IMR-90 (cell line): ENCODE data around the gene KRTAP10-5. TPM values are rescaled to one million over a fixed set of nuclear protein-coding genes. Genes with fewer than 3 reads are reported as not detected.
"Not testable (repeated sequence)": the region's sequence is repeated elsewhere in the genome, so short reads cannot be mapped to it uniquely, and the experiment has no call there.

Experiments used
- ATAC-seq: fragments of 200-7000 bp; cut with Tn5 transposase; 2 replicates; pipeline ENCODE4 v1.9.1; 2020; ENCODE audit warnings: low read depth, mild to moderate bottlenecking, moderate library complexity
- BruUV-seq: library from RNA; stranded (reverse); fragments of 400-500 nt; replicated peaks from 2 replicates; lab custom pipeline; 2021; lab: Mats Ljungman, UMichigan
- CTCF ChIA-PET: fragments of 300-600 bp; formaldehyde crosslinking; extraction: SDS; loops from one replicate; lab custom pipeline; 2021; ENCODE audit warnings: antibody characterized with exemption; lab: Yijun Ruan, JAX
- POLR2A ChIA-PET: fragments of 300-600 bp; sonication (Branson Sonifier 250); formaldehyde crosslinking; loops from one replicate; lab custom pipeline; 2022; ENCODE audit warnings: antibody characterized with exemption; ENCODE audit not compliant: unreplicated experiment; lab: Charles Lee
- DNase-seq: peaks from one replicate; pipeline ENCODE4 v3.0.0; 2013
- H2AFZ ChIP-seq: replicated peaks from 2 replicates; pipeline ENCODE3; 2013; ENCODE audit warnings: low read length, mild to moderate bottlenecking; ENCODE audit not compliant: poor library complexity
- H2AK5ac ChIP-seq: 2 replicates; pipeline ENCODE4 v1.6.1; 2013; ENCODE audit warnings: low read depth, low read length, inconsistent platforms
- H2AK9ac ChIP-seq: replicated peaks from 2 replicates; pipeline ENCODE3; 2013; ENCODE audit warnings: mild to moderate bottlenecking, low read depth, low read length, moderate library complexity; ENCODE audit not compliant: poor library complexity
- H2BK120ac ChIP-seq: 2 replicates; pipeline ENCODE4 v1.6.1; 2013; ENCODE audit warnings: low read depth, low read length, inconsistent platforms
- H2BK15ac ChIP-seq: 3 replicates; pipeline ENCODE4 v1.6.1; 2013; ENCODE audit warnings: low read depth, low read length, inconsistent platforms
- H2BK20ac ChIP-seq: 2 replicates; pipeline ENCODE4 v1.6.1; 2013; ENCODE audit warnings: low read depth, mild to moderate bottlenecking, inconsistent platforms, low read length, moderate library complexity
- H2BK5ac ChIP-seq: 2 replicates; pipeline ENCODE4 v1.6.1; 2013; ENCODE audit warnings: mild to moderate bottlenecking, low read depth, low read length, inconsistent platforms; ENCODE audit not compliant: poor library complexity, severe bottlenecking
- H3K14ac ChIP-seq: replicated peaks from 2 replicates; pipeline ENCODE4 v1.6.1; 2013; ENCODE audit warnings: low read depth, low read length, inconsistent platforms
- H3K18ac ChIP-seq: 2 replicates; pipeline ENCODE4 v1.6.1; 2013; ENCODE audit warnings: low read depth, low read length, control low read depth
- H3K23ac ChIP-seq: 2 replicates; pipeline ENCODE4 v1.6.1; 2013; ENCODE audit warnings: low read depth, low read length, inconsistent platforms
- H3K27ac ChIP-seq: 2 replicates; pipeline ENCODE4 v1.5.1; 2013; ENCODE audit warnings: mild to moderate bottlenecking, control low read depth, low read length; ENCODE audit not compliant: insufficient read depth
- H3K27me3 ChIP-seq: 2 replicates; pipeline ENCODE4 v1.6.1; 2013; ENCODE audit warnings: low read length; ENCODE audit not compliant: control insufficient read depth, insufficient read depth
- H3K36me3 ChIP-seq: 2 replicates; pipeline ENCODE4 v1.6.1; 2013; ENCODE audit warnings: low read length, mixed read lengths; ENCODE audit not compliant: control insufficient read depth, insufficient read depth
- H3K4ac ChIP-seq: 2 replicates; pipeline ENCODE4 v1.6.1; 2013; ENCODE audit warnings: low read depth, low read length, inconsistent platforms
- H3K4me1 ChIP-seq: 2 replicates; pipeline ENCODE4 v1.6.1; 2013; ENCODE audit warnings: low read length, mixed read lengths; ENCODE audit not compliant: control insufficient read depth, insufficient read depth
- H3K4me2 ChIP-seq: 2 replicates; pipeline ENCODE4 v1.6.1; 2013; ENCODE audit warnings: low read depth, mild to moderate bottlenecking, control low read depth, low read length, moderate library complexity
- H3K4me3 ChIP-seq: 2 replicates; pipeline ENCODE4 v1.5.1; 2013; ENCODE audit warnings: low read depth, mild to moderate bottlenecking, control low read depth, low read length, moderate library complexity; ENCODE audit not compliant: insufficient read depth
- H3K56ac ChIP-seq: 2 replicates; pipeline ENCODE4 v1.6.1; 2013; ENCODE audit warnings: low read length, inconsistent platforms; ENCODE audit not compliant: insufficient read depth; ENCODE audit errors: extremely low read depth
- H3K79me1 ChIP-seq, 2 experiments: 2 replicates each; pipeline ENCODE4 v1.6.1; 2013; ENCODE audit warnings: low read length in 2 of 2, inconsistent platforms in 1 of 2, low read depth in 1 of 2
- H3K9ac ChIP-seq: 2 replicates; pipeline ENCODE4 v1.6.1; 2013; ENCODE audit warnings: low read depth, low read length, control low read depth
- H3K9me1 ChIP-seq: 2 replicates; pipeline ENCODE4 v1.6.1; 2013; ENCODE audit warnings: low read length, inconsistent platforms; ENCODE audit not compliant: insufficient read depth
- H3K9me3 ChIP-seq: 2 replicates; pipeline ENCODE4 v1.6.1; 2013; ENCODE audit warnings: low read length; ENCODE audit not compliant: control insufficient read depth, insufficient read depth
- H4K20me1 ChIP-seq: 2 replicates; pipeline ENCODE4 v1.6.1; 2013; ENCODE audit warnings: low read length, inconsistent platforms; ENCODE audit not compliant: insufficient read depth
- H4K5ac ChIP-seq: 2 replicates; pipeline ENCODE4 v1.6.1; 2013; ENCODE audit warnings: mild to moderate bottlenecking, low read depth, low read length, control low read depth
- H4K8ac ChIP-seq, 2 experiments: 2 replicates each; pipeline ENCODE4 v1.6.1; 2013; ENCODE audit warnings: low read depth in 2 of 2, low read length in 2 of 2, control low read depth in 1 of 2, inconsistent platforms in 1 of 2
- H4K91ac ChIP-seq: 2 replicates; pipeline ENCODE4 v1.6.1; 2013; ENCODE audit warnings: low read depth, low read length, inconsistent platforms; ENCODE audit not compliant: insufficient read depth
- WGBS, 2 experiments: methylation state at CpG; one replicate each; pipeline versions ENCODE4 v1.1.5 to v1.1.7; 2013; ENCODE audit warnings: missing lambda C conversion rate in 2 of 2; ENCODE audit not compliant: insufficient read length in 1 of 2; ENCODE audit errors: extremely low coverage in 2 of 2; 5-methylcytosine and 5-hydroxymethylcytosine counted together
- dilution Hi-C: fragments of 300-500 bp; cut with HindIII; formaldehyde crosslinking; loops from one replicate; pipeline ENCODE4 v1.14.3; 2018; ENCODE audit warnings: low sequenced_read_pairs; ENCODE audit not compliant: unreplicated experiment
- in situ Hi-C: fragments of 300-500 bp; cut with MboI; formaldehyde crosslinking; loops from 3 replicates; pipeline ENCODE4 v1.14.3; 2019; ENCODE audit warnings: low sequenced_read_pairs, inconsistent platforms, mixed read lengths
- intact Hi-C: fragments of 100-400 bp; cut with micrococcal nuclease; formaldehyde crosslinking; loops from 2 replicates; pipeline ENCODE4 v1.10.0; 2022
- polyA plus RNA-seq, 3 experiments: library from polyadenylated mRNA; depleted of rRNA; stranded (reverse); fragments of >200 nt; gene quantifications; 2 replicates each; pipeline ENCODE4 v1.2.3, GENCODE V29; 2012; ENCODE audit warnings: low replicate concordance in 1 of 3
- total RNA-seq: library from RNA; depleted of rRNA; stranded (reverse); fragments of >200 nt; gene quantifications from 2 replicates; pipeline ENCODE4 v1.2.3, GENCODE V29; 2012

The KRTAP10-5 gene
- total and polyA plus RNA-seq, 2 of the 4 experiments (the other 2 are of a cell fraction) = not detected

DNA sequence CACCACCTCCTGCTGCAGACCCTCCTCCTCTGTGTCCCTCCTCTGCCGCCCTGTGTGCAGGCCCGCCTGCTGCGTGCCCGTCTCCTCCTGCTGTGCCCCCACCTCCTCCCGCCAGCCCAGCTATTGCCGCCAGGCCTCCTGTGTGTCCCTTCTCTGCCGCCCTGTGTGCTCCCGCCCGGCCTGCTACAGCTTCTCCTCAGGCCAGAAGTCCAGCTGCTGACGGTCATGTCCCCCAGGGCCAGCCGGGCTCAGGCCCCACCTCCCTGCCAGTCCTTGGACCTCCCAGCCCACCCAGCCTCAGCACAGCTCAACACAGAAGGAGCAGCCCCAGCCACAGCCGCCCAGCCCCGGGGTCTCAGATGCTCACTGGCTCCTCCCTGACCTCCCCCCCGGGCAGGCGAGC, 47.4 kb upstream of the KRTAP10-5 start:
- H2AK9ac ChIP-seq, H2BK5ac ChIP-seq, in situ Hi-C loops, H3K9me3 ChIP-seq, H3K4ac ChIP-seq, H3K4me2 ChIP-seq, BruUV-seq, H3K79me1 ChIP-seq, H2BK20ac ChIP-seq, H4K91ac ChIP-seq, dilution Hi-C loops, H2AK5ac ChIP-seq, H4K5ac ChIP-seq, intact Hi-C loops, DNase-seq, H3K27me3 ChIP-seq, H3K56ac ChIP-seq, H3K23ac ChIP-seq, H4K20me1 ChIP-seq, H3K9me1 ChIP-seq, POLR2A ChIA-PET, H3K27ac ChIP-seq, CTCF ChIA-PET, H4K8ac ChIP-seq, H3K36me3 ChIP-seq, H2AFZ ChIP-seq, H2BK15ac ChIP-seq, H3K18ac ChIP-seq, ATAC-seq, H3K14ac ChIP-seq, H3K4me1 ChIP-seq, H2BK120ac ChIP-seq, H3K9ac ChIP-seq, H3K4me3 ChIP-seq: not testable (repeated sequence)
- WGBS, 2 experiments = no CpG with 5 or more reads among the region's 15 CpGs

- H3K27ac ChIP-seq, ATAC-seq, H4K5ac ChIP-seq, H2BK120ac ChIP-seq, H3K9me3 ChIP-seq, H3K36me3 ChIP-seq, BruUV-seq, H3K23ac ChIP-seq, H3K18ac ChIP-seq, H3K14ac ChIP-seq, DNase-seq, H3K56ac ChIP-seq, H4K8ac ChIP-seq, H2AFZ ChIP-seq, H4K91ac ChIP-seq, H3K9me1 ChIP-seq, POLR2A ChIA-PET, H2BK15ac ChIP-seq, H2AK9ac ChIP-seq, H3K4me1 ChIP-seq, intact Hi-C loops, H3K9ac ChIP-seq, CTCF ChIA-PET, H2BK5ac ChIP-seq, H2AK5ac ChIP-seq, H2BK20ac ChIP-seq, H3K4me3 ChIP-seq, H3K79me1 ChIP-seq, H3K27me3 ChIP-seq, H4K20me1 ChIP-seq, H3K4ac ChIP-seq, in situ Hi-C loops, dilution Hi-C loops, H3K4me2 ChIP-seq: not testable (repeated sequence)
- 80% methylated on average over 7 of the region's 20 CpGs; no CpG with 5 or more reads in 1 of the 2 experiments for WGBS, 2 experiments
Observed at GRCh38 chr21:44627181-44627822, 46.9 kb upstream of the KRTAP10-5 start.
